ENCODE measurements around the gene TRIM52. TPM values are rescaled to one million over a fixed set of nuclear protein-coding genes. Genes with fewer than 3 reads are reported as not detected.

TRIM52 gene
- total and polyA plus RNA-seq, 2 of the 13 experiments (the other 11 are each of a cell fraction or from before 2014, with no cell fraction given) = 7.2 to 11.6 TPM

- no peak for TF ChIP-seq TEF (CRISPR knock-in tag; IDR thresholded peaks at IDR 0.05)
- peak; percentile 28 for TF ChIP-seq AGO1 (IDR thresholded peaks at IDR 0.05; ENCODE audit: low read depth, low read length, poor library complexity, severe bottlenecking)
- no peak for TF ChIP-seq MLLT10 (CRISPR knock-in tag; IDR thresholded peaks at IDR 0.05)
- no peak for TF ChIP-seq THAP7 (CRISPR knock-in tag; IDR thresholded peaks at IDR 0.05)
- no peak; the same call in 1 of the 2 replicates for TF ChIP-seq KMT2A (CRISPR knock-in tag; IDR thresholded peaks at IDR 0.05)
- TF ChIP-seq SAFB2 (CRISPR knock-in tag; IDR thresholded peaks at IDR 0.05; ENCODE audit: borderline replicate concordance, low read depth) = no peak
- peak; percentile 53; the same call in 1 of the 2 replicates for TF ChIP-seq TFDP1 (CRISPR knock-in tag; IDR thresholded peaks at IDR 0.05; ENCODE audit: borderline replicate concordance)
- TF ChIP-seq ZNF614 (CRISPR knock-in tag; IDR thresholded peaks at IDR 0.05; ENCODE audit: borderline replicate concordance) = peak; percentile 30; the same call in 1 of the 2 replicates
- no peak; the same call in 1 of the 2 replicates for TF ChIP-seq ZBTB3 (CRISPR knock-in tag; IDR thresholded peaks at IDR 0.05; ENCODE audit: borderline replicate concordance, low read depth)
- no peak for TF ChIP-seq PAWR (CRISPR knock-in tag; IDR thresholded peaks at IDR 0.05; ENCODE audit: borderline replicate concordance)
- no peak for TF ChIP-seq TBP (CRISPR knock-in tag; IDR thresholded peaks at IDR 0.05)
- TF ChIP-seq CSRNP1 (CRISPR knock-in tag; IDR thresholded peaks at IDR 0.05) = no peak
These were observed 43.7 kb downstream of the TRIM52 start (continued) for GRCh38 chr5:181217111-181217802.

Data from HepG2 (cell line).